ENCODE measurements around the gene PI4K2A. TPM values are rescaled to one million over a fixed set of nuclear protein-coding genes. Genes with fewer than 3 reads are reported as not detected.

Gene PI4K2A
- polyA plus RNA-seq (14.4 and 17.8 TPM in 2 replicates), polyA minus RNA-seq (18.2 and 19.7 TPM in 2 replicates)

DNA sequence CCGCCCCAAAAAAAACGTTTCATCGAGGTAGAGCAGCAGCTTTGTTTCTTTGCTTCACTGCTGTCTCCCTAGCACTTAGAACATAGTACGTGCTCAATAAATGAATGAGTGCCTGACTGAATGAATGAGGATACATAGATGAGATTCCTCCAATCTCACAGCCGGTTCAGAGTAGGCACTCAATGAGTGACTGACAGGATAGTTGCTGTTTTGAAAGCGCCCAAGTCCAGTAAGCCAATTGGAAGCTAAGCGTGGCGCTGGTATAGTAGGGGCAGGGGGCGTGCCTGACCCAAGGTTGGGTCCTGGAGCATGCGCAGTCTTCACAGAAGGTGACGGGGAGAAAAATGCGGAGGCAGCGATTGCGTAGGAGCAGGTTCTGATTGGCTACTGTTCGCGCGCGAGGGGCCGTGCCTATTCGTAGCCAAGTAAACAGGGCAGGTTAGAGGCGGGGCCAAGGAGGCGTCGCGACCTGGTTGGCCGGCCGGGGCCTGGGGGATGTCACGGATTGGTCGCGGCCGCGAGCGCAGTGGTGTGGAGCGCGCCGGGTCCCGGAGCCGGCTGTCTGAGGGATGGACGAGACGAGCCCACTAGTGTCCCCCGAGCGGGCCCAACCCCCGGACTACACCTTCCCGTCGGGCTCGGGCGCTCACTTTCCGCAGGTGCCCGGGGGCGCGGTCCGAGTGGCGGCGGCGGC lies at the start of gene PI4K2A:
Gene PI4K2A, plus strand, starts transcription at position 498 of the 694 bp plus-strand sequence. Its CDS starts 72 bp downstream, at position 570.
- Histone ChIP-seq H3K36me3 (ENCODE audit: insufficient read depth, low read length) (no peaks in the 10 kb centered on the region), H3K9ac (ENCODE audit: low read length) (peak within 1 kb of the TSS; percentile 71), H3K4me3 (ENCODE audit: low read length) (peak within 1 kb of the TSS; percentile 96), H3K27me3 (ENCODE audit: insufficient read depth, low read depth, low read length) (no peaks in the 10 kb centered on the region), H3K9me3 (ENCODE audit: low read length) (no peaks in the 10 kb centered on the region), H4K20me1 (ENCODE audit: insufficient read depth) (no peaks in the 10 kb centered on the region), H2AFZ (ENCODE audit: low read depth, low read length) (peak within 1 kb of the TSS; percentile 27), H3K79me2 (replicated peaks; ENCODE audit: insufficient read depth, low read length) (peaks cover 18% of the 10 kb centered on the region), H3F3A (ENCODE audit: insufficient read depth, low read length, poor library complexity, severe bottlenecking) (no peaks in the 10 kb centered on the region), H3K4me2 (ENCODE audit: low read length) (peak within 1 kb of the TSS; percentile 67), H3K9me2 (ENCODE audit: insufficient read depth, low read length) (no peaks in the 10 kb centered on the region), H3K27ac (ENCODE audit: low read length) (peak within 1 kb of the TSS; percentile 63)
- TF ChIP-seq SMC3 (conservative IDR thresholded peaks at IDR 0.05; ENCODE audit: poor library complexity) (no peak), RAD21 (conservative IDR thresholded peaks at IDR 0.05) (no peak), POLR2AphosphoS5 (IDR thresholded peaks at IDR 0.05) (peak; percentile 77), EP300 (conservative IDR thresholded peaks at IDR 0.05; ENCODE audit: poor library complexity, severe bottlenecking) (peak; percentile 19), MXI1 (conservative IDR thresholded peaks at IDR 0.05; ENCODE audit: poor library complexity, severe bottlenecking) (no peak), EZH2 (IDR thresholded peaks at IDR 0.05; ENCODE audit: borderline replicate concordance, insufficient read depth, low read length, poor library complexity, severe bottlenecking) (no peak), TAF1 (IDR thresholded peaks at IDR 0.05; ENCODE audit: low read depth) (no peak)
- TF ChIP-seq, protein P1, sequence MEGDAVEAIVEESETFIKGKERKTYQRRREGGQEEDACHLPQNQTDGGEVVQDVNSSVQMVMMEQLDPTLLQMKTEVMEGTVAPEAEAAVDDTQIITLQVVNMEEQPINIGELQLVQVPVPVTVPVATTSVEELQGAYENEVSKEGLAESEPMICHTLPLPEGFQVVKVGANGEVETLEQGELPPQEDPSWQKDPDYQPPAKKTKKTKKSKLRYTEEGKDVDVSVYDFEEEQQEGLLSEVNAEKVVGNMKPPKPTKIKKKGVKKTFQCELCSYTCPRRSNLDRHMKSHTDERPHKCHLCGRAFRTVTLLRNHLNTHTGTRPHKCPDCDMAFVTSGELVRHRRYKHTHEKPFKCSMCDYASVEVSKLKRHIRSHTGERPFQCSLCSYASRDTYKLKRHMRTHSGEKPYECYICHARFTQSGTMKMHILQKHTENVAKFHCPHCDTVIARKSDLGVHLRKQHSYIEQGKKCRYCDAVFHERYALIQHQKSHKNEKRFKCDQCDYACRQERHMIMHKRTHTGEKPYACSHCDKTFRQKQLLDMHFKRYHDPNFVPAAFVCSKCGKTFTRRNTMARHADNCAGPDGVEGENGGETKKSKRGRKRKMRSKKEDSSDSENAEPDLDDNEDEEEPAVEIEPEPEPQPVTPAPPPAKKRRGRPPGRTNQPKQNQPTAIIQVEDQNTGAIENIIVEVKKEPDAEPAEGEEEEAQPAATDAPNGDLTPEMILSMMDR (IDR thresholded peaks at IDR 0.05; ENCODE audit: poor library complexity, severe bottlenecking), result peak; percentile 30

DNA sequence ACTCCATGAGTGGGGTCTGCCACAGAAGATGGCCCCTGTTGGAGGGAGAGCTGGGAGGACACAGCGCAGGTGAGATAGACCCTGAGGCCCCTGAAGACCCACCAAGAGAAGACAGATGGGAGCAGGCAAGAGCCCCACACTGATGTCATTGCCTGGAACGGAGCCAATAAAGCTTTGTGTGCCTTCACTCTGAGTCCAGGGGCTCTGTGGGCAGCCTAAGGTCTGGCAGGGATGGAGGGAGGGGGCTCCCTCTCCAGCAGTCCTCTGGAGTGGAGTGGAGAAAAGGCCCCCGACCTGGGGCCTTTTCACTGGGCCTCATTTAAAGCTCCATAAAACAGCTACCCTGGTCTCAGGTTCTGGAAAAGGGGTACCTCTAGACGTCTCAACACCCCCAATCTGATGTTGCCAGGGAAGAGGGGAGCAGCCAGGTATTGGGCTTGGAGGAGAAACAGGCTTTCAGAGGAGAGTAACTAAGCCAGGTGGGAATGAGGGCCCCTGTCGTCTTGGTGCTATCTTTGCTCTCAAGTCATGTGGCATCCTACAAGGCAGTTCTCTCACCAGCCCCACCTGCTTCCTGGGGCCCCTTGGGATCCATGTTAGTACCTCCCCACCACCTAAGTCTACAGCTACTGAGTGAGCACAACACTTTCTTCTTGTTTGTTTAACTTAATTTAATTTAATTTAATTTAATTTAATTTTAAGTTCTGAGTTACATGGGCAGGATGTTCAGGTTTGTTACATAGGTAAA lies 49.5 kb upstream of the PI4K2A start:
- Histone ChIP-seq H3K79me2 (replicated peaks; ENCODE audit: insufficient read depth, low read length) (no peaks in the 10 kb centered on the region), H3K36me3 (ENCODE audit: insufficient read depth, low read length) (no peaks in the 10 kb centered on the region), H3K27ac (ENCODE audit: low read length) (no peak overlapping the region), H4K20me1 (ENCODE audit: insufficient read depth) (no peaks in the 10 kb centered on the region), H3K4me3 (ENCODE audit: low read length) (no peak overlapping the region), H3K27me3 (ENCODE audit: insufficient read depth, low read depth, low read length) (no peaks in the 10 kb centered on the region), H3K9me3 (ENCODE audit: low read length) (no peaks in the 10 kb centered on the region), H2AFZ (ENCODE audit: low read depth, low read length) (no peak overlapping the region), H3F3A (ENCODE audit: insufficient read depth, low read length, poor library complexity, severe bottlenecking) (no peaks in the 10 kb centered on the region), H3K9me2 (ENCODE audit: insufficient read depth, low read length) (no peaks in the 10 kb centered on the region), H3K9ac (ENCODE audit: low read length) (no peak overlapping the region), H3K4me2 (ENCODE audit: low read length) (no peak overlapping the region)
- TF ChIP-seq, protein P1 (IDR thresholded peaks at IDR 0.05; ENCODE audit: poor library complexity, severe bottlenecking), result no peak
- TF ChIP-seq EZH2 (IDR thresholded peaks at IDR 0.05; ENCODE audit: borderline replicate concordance, insufficient read depth, low read length, poor library complexity, severe bottlenecking) (no peak), RAD21 (conservative IDR thresholded peaks at IDR 0.05) (no peak), TAF1 (IDR thresholded peaks at IDR 0.05; ENCODE audit: low read depth) (no peak), EP300 (conservative IDR thresholded peaks at IDR 0.05; ENCODE audit: poor library complexity, severe bottlenecking) (no peak), MXI1 (conservative IDR thresholded peaks at IDR 0.05; ENCODE audit: poor library complexity, severe bottlenecking) (no peak), SMC3 (conservative IDR thresholded peaks at IDR 0.05; ENCODE audit: poor library complexity) (no peak), POLR2AphosphoS5 (IDR thresholded peaks at IDR 0.05) (no peak)
- TF ChIP-seq, protein P2, sequence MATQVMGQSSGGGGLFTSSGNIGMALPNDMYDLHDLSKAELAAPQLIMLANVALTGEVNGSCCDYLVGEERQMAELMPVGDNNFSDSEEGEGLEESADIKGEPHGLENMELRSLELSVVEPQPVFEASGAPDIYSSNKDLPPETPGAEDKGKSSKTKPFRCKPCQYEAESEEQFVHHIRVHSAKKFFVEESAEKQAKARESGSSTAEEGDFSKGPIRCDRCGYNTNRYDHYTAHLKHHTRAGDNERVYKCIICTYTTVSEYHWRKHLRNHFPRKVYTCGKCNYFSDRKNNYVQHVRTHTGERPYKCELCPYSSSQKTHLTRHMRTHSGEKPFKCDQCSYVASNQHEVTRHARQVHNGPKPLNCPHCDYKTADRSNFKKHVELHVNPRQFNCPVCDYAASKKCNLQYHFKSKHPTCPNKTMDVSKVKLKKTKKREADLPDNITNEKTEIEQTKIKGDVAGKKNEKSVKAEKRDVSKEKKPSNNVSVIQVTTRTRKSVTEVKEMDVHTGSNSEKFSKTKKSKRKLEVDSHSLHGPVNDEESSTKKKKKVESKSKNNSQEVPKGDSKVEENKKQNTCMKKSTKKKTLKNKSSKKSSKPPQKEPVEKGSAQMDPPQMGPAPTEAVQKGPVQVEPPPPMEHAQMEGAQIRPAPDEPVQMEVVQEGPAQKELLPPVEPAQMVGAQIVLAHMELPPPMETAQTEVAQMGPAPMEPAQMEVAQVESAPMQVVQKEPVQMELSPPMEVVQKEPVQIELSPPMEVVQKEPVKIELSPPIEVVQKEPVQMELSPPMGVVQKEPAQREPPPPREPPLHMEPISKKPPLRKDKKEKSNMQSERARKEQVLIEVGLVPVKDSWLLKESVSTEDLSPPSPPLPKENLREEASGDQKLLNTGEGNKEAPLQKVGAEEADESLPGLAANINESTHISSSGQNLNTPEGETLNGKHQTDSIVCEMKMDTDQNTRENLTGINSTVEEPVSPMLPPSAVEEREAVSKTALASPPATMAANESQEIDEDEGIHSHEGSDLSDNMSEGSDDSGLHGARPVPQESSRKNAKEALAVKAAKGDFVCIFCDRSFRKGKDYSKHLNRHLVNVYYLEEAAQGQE (IDR thresholded peaks at IDR 0.05; ENCODE audit: borderline replicate concordance), result no peak

Data from neural cell (in vitro differentiated cells).